ENCODE data around the gene FZD4. TPM values are rescaled to one million over a fixed set of nuclear protein-coding genes. Genes with fewer than 3 reads are reported as not detected.
A peak's percentile ranks its signal among the peaks of the same experiment; 100 is the strongest.
"Not testable (repeated sequence)": the region's sequence is repeated elsewhere in the genome, so short reads cannot be mapped to it uniquely, and the experiment has no call there.

The FZD4 gene
- total RNA-seq, 2 donors from 2014 or later, result 0.02 TPM; not detected in 1

DNA sequence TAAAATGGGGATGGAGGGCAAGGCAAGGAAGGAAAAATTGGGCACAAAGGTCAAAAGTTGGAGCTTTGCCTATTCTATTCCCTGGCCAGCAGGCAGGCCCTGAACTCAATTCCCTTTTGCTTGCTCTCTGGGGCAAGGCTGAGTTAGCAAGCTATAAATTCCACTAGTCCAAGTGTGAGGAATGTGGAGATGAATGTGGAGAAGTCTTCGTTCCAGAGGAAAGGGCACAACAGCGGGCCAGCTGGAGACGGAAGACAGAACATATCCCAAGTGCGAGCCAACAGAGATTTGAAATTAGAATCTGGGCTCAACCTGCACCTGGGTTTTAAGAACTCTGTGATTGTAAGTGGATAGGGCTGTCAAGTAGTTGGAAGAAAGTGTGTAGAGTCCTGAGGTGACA is 29.5 kb upstream of the FZD4 start:
- no peak for DNase-seq
- H3K27me3 Mint-ChIP-seq, result peaks cover 31% of the 10 kb centered on the region

GRCh38 chr11:86983021-86983488 is 27.9 kb upstream of the FZD4 start:
- Mint-ChIP-seq H3K27ac (no peak overlapping the region), H3K4me1 (peaks cover 2% of the 10 kb centered on the region), H3K27me3 (peaks cover 23% of the 10 kb centered on the region), H3K36me3 (ENCODE audit: low read depth) (no peaks in the 10 kb centered on the region), H3K4me3 (no peak overlapping the region)
- ATAC-seq (no peak), DNase-seq (no peak)
- H3K9me3 ChIP-seq (ENCODE audit: control insufficient read depth, low read length, poor library complexity, severe bottlenecking), result no peaks in the 10 kb centered on the region

More for the DNA sequence above, 29.5 kb upstream of the FZD4 start:
- H3K9me3 ChIP-seq (ENCODE audit: control insufficient read depth, low read length, poor library complexity, severe bottlenecking), result no peaks in the 10 kb centered on the region
- Mint-ChIP-seq H3K36me3 (ENCODE audit: low read depth) (no peaks in the 10 kb centered on the region), H3K27ac (no peak overlapping the region), H3K4me1 (peaks cover 1% of the 10 kb centered on the region), H3K4me3 (no peak overlapping the region)
- ATAC-seq, result no peak

DNA sequence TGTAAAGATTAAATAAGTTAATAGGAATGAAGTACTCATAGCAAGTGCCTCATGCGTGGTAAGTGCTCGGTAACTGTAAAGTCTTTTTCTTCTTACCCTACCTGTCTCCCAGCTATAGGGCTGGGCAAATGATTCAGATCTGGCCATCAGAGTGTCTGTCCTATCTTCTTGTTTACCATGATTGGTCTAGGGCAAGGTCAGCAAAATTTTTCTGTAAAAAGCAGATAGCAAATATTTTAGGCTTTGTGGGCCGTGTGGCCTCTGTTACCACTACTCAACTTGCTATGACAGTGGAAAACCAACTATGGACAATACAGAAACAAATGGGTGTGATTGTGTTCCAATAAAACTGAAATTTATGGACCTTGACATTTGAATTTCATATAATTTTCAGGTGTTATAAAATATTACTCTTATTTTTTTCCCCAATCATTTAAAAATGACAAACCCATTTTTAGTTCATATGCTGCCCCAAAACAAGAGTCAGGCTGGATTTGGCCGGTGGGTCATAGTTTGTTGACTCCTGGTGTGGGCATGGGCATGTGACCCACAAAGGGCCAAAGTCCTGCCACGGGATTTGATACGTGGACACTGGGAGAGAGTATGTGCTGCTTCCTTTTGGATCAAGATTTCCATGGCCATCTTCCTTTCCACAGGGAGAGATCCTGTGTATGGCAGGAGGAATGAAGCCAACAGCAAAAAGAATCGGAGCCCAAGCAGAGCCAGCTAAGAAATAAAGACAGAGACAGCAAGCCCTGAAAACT is 26.8 kb upstream of the FZD4 start:
- DNase-seq, result no peak
- H3K27ac Mint-ChIP-seq, result no peak overlapping the region
- H3K27me3 Mint-ChIP-seq, result peaks cover 23% of the 10 kb centered on the region
- H3K4me3 Mint-ChIP-seq, result no peak overlapping the region
- no peaks in the 10 kb centered on the region for H3K36me3 Mint-ChIP-seq (ENCODE audit: low read depth)
- H3K4me1 Mint-ChIP-seq, result peaks cover 2% of the 10 kb centered on the region
- no peaks in the 10 kb centered on the region for H3K9me3 ChIP-seq (ENCODE audit: control insufficient read depth, low read length, poor library complexity, severe bottlenecking)
- ATAC-seq, result no peak

DNA sequence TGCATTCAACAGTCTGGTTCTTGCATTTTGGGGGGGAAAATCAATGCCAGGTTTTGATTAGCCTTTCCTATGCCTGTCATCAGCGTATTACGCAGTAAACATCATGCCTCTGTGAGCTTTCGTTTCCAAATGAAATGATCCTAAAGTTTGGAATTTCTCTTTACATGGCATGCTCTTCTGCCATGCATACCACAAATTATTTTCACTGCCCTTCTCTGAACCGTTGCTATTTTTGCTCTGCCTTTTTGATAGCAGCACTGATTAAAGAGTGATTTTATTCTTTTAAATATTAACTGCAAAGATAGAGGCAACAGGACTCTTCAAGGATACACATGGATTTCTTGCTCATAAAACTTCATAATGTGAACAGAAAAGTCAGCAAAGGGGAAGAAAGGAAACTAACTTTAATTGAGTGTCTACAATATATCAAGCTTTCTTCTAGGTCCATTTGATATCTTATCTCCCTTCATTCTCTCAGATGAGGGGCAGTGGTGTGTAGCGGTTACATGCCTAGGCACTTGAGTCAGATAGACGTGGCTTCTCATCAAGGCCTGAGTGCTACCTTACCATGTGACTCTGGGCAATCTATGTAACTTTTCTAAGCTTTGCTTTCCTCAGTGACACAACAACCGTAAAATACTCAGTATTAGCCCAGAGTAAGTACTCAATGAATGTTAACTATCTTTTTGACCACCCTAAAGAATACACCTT is 25.0 kb upstream of the FZD4 start:
- ATAC-seq, result no peak
- Mint-ChIP-seq H3K4me3 (no peak overlapping the region), H3K27me3 (peaks cover 14% of the 10 kb centered on the region), H3K4me1 (peaks cover 2% of the 10 kb centered on the region), H3K36me3 (ENCODE audit: low read depth) (no peaks in the 10 kb centered on the region), H3K27ac (no peak overlapping the region)
- H3K9me3 ChIP-seq (ENCODE audit: control insufficient read depth, low read length, poor library complexity, severe bottlenecking), result no peaks in the 10 kb centered on the region
- no peak for DNase-seq

GRCh38 chr11:86978756-86979608 is 23.8 kb upstream of the FZD4 start:
- no peak overlapping the region for H3K4me3 Mint-ChIP-seq
- H3K36me3 Mint-ChIP-seq (ENCODE audit: low read depth), result no peaks in the 10 kb centered on the region
- no peaks in the 10 kb centered on the region for H3K9me3 ChIP-seq (ENCODE audit: control insufficient read depth, low read length, poor library complexity, severe bottlenecking)
- no peak overlapping the region for H3K27ac Mint-ChIP-seq
- no peak for DNase-seq
- H3K4me1 Mint-ChIP-seq, result peaks cover 2% of the 10 kb centered on the region
- peaks cover 1% of the 10 kb centered on the region for H3K27me3 Mint-ChIP-seq
- ATAC-seq, result peak; percentile 66

GRCh38 chr11:86978247-86978646 is 23.1 kb upstream of the FZD4 start:
- no peaks in the 10 kb centered on the region for H3K27me3 Mint-ChIP-seq
- H3K36me3 Mint-ChIP-seq (ENCODE audit: low read depth), result no peaks in the 10 kb centered on the region
- H3K4me3 Mint-ChIP-seq, result no peak overlapping the region
- H3K27ac Mint-ChIP-seq, result no peak overlapping the region
- no peaks in the 10 kb centered on the region for H3K9me3 ChIP-seq (ENCODE audit: control insufficient read depth, low read length, poor library complexity, severe bottlenecking)
- DNase-seq (no peak), ATAC-seq (no peak)
- peaks cover 2% of the 10 kb centered on the region for H3K4me1 Mint-ChIP-seq

DNA sequence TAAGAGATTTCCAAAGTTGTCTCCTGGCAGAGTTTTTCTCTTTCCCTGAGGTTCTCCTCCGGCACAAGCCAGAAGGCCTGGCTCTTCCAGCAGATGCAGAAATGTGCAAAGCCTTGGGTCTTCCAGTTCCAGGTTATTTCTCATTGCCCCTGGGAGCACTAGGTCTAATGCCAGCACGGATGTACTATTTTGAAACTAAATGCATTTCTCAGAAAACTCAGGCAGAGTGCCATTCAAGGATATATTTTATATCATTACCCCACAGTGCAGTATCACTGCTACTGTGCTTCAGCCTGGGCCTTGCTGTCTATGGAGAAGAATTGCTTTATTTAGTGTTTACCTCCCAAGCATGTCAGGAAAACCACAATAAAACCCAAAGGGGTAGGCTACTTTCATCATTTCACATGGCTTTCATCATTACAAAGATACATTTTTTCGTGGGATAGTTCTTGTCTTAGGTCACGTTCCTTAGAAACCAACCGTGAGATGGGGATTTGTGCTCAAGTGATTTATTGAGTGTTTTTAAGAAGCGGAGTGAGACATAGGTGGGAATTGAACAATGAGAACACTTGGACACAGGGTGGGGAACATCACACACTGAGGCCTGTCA is 22.4 kb upstream of the FZD4 start:
- Mint-ChIP-seq H3K27ac (no peak overlapping the region), H3K4me1 (peaks cover 2% of the 10 kb centered on the region), H3K36me3 (ENCODE audit: low read depth) (no peaks in the 10 kb centered on the region), H3K27me3 (no peaks in the 10 kb centered on the region), H3K4me3 (no peak overlapping the region)
- no peak for DNase-seq
- no peak for ATAC-seq
- H3K9me3 ChIP-seq (ENCODE audit: control insufficient read depth, low read length, poor library complexity, severe bottlenecking), result no peaks in the 10 kb centered on the region

DNA sequence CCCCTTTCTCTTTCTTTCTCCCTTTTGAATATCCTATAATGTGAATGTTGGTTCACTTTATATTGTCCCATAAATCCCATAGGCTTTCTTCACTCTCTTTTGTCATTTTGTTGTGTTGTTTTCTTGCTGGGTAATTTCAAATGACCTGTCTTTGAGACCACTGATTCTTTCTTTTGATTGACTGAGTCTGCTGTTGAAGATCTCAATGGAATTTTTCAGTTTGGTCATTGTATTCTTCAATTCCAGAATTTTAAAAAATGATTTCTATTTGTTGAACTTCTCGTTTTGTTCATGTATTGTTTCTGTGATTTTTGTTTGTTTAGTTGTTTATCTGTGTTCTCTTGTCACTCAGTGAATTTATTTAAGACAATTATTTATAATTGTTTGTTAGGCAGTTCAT is 17.5 kb upstream of the FZD4 start:
- H3K27ac Mint-ChIP-seq, result no peak overlapping the region
- H3K27me3 Mint-ChIP-seq, result peaks cover 7% of the 10 kb centered on the region
- DNase-seq (no peak), ATAC-seq (no peak)
- no peaks in the 10 kb centered on the region for H3K4me1 Mint-ChIP-seq
- H3K4me3 Mint-ChIP-seq, result no peak overlapping the region
- H3K9me3 ChIP-seq (ENCODE audit: control insufficient read depth, low read length, poor library complexity, severe bottlenecking), result no peaks in the 10 kb centered on the region
- H3K36me3 Mint-ChIP-seq (ENCODE audit: low read depth), result peaks cover 2% of the 10 kb centered on the region

DNA sequence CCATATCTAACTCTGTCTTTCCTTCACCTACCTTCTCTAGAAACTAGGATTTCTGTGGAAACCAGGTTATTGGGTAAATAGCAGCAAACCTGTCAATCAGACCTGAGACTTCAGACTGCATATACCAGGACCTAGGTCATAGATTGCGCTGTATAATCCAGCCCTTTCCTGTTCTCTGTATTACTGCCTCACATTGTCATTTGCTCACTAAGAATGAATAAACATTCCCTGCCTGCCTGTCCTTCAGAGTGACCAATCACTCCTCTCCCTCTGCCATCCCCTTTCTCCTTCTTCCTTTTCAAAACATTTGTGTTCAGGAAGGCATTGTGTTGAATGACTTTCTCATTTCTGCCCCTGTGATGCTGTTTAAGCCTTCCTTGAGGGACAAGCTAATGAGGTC is 14.1 kb upstream of the FZD4 start:
- no peak overlapping the region for H3K4me3 Mint-ChIP-seq
- peaks cover 4% of the 10 kb centered on the region for H3K36me3 Mint-ChIP-seq (ENCODE audit: low read depth)
- no peaks in the 10 kb centered on the region for H3K9me3 ChIP-seq (ENCODE audit: control insufficient read depth, low read length, poor library complexity, severe bottlenecking)
- no peak for DNase-seq
- H3K27ac Mint-ChIP-seq, result no peak overlapping the region
- peaks cover 31% of the 10 kb centered on the region for H3K27me3 Mint-ChIP-seq
- no peaks in the 10 kb centered on the region for H3K4me1 Mint-ChIP-seq
- no peak for ATAC-seq

GRCh38 chr11:86967601-86968000 is 12.4 kb upstream of the FZD4 start:
- not testable (repeated sequence) for H3K36me3 Mint-ChIP-seq (ENCODE audit: low read depth); ATAC-seq; H3K9me3 ChIP-seq (ENCODE audit: control insufficient read depth, low read length, poor library complexity, severe bottlenecking); H3K27ac Mint-ChIP-seq; H3K4me3 Mint-ChIP-seq; H3K4me1 Mint-ChIP-seq; DNase-seq
- H3K27me3 Mint-ChIP-seq, result peaks cover 44% of the 10 kb centered on the region

- no peak for DNase-seq
- Mint-ChIP-seq H3K36me3 (ENCODE audit: low read depth) (peaks cover 2% of the 10 kb centered on the region), H3K27me3 (peaks cover 53% of the 10 kb centered on the region), H3K4me1 (peaks cover 16% of the 10 kb centered on the region), H3K27ac (no peak overlapping the region), H3K4me3 (no peak overlapping the region)
- H3K9me3 ChIP-seq (ENCODE audit: control insufficient read depth, low read length, poor library complexity, severe bottlenecking), result no peaks in the 10 kb centered on the region
- ATAC-seq, result no peak
Observed at GRCh38 chr11:86957976-86958646, 2.9 kb upstream of the FZD4 start.

- ATAC-seq, result no peak
- H3K4me3 Mint-ChIP-seq, result peak overlapping the region; percentile 97
- no peak for DNase-seq
- H3K27me3 Mint-ChIP-seq, result peaks cover 49% of the 10 kb centered on the region
- peaks cover 16% of the 10 kb centered on the region for H3K4me1 Mint-ChIP-seq
- H3K27ac Mint-ChIP-seq, result no peak overlapping the region
- peaks cover 2% of the 10 kb centered on the region for H3K36me3 Mint-ChIP-seq (ENCODE audit: low read depth)
- no peaks in the 10 kb centered on the region for H3K9me3 ChIP-seq (ENCODE audit: control insufficient read depth, low read length, poor library complexity, severe bottlenecking)
Observed at GRCh38 chr11:86956905-86957195, 1.7 kb upstream of the FZD4 start.

DNA sequence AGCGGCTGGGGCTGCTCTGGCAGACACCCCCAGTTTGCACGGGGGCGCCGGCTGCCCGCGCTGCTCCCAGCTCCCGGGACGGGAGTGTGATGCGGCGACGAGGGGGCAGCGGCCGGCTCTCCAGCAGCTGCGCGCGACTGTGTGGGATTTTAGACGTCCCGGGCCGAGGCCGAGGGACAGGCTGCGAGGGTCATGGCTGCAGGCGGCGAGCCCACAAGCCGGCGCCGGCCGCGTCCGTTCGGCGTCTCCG is 159 bp downstream of the FZD4 start:
- ATAC-seq (peak; percentile 9), DNase-seq (no peak)
- H3K4me1 Mint-ChIP-seq, result peaks cover 16% of the 10 kb centered on the region
- H3K9me3 ChIP-seq (ENCODE audit: control insufficient read depth, low read length, poor library complexity, severe bottlenecking), result no peaks in the 10 kb centered on the region
- peak overlapping the region; percentile 87 for H3K4me3 Mint-ChIP-seq
- H3K27ac Mint-ChIP-seq, result no peak overlapping the region
- peaks cover 2% of the 10 kb centered on the region for H3K36me3 Mint-ChIP-seq (ENCODE audit: low read depth)
- H3K27me3 Mint-ChIP-seq, result peaks cover 39% of the 10 kb centered on the region
